ENCODE data around the gene UBE2G2.

Gene UBE2G2

GRCh38 chr21:44748621-44749020 lies 53.0 kb downstream of the UBE2G2 start:
- TF ChIP-seq TAF1 (IDR thresholded peaks at IDR 0.05; ENCODE audit: borderline replicate concordance, insufficient read depth, low read length) (no peak), SIN3A (IDR thresholded peaks at IDR 0.05; ENCODE audit: borderline replicate concordance, insufficient read depth, low read length) (no peak), REST (IDR thresholded peaks at IDR 0.05; ENCODE audit: insufficient read depth in 1 of 2, low read depth in 2 of 2, low read length in 2 of 2) (no peak), FOXP2 (optimal IDR thresholded peaks at IDR 0.05; ENCODE audit: borderline replicate concordance, extremely low read depth, extremely low read length, insufficient read depth) (no peak), POLR2AphosphoS5 (IDR thresholded peaks at IDR 0.05; ENCODE audit: low read depth, low read length) (no peak)

GRCh38 chr21:44742418-44743153 lies 59.0 kb downstream of the UBE2G2 start:
- TF ChIP-seq REST (IDR thresholded peaks at IDR 0.05; ENCODE audit: insufficient read depth in 1 of 2, low read depth in 2 of 2, low read length in 2 of 2) (no peak), POLR2AphosphoS5 (IDR thresholded peaks at IDR 0.05; ENCODE audit: low read depth, low read length) (no peak), FOXP2 (optimal IDR thresholded peaks at IDR 0.05; ENCODE audit: borderline replicate concordance, extremely low read depth, extremely low read length, insufficient read depth) (no peak), SIN3A (IDR thresholded peaks at IDR 0.05; ENCODE audit: borderline replicate concordance, insufficient read depth, low read length) (no peak), TAF1 (IDR thresholded peaks at IDR 0.05; ENCODE audit: borderline replicate concordance, insufficient read depth, low read length) (no peak)

GRCh38 chr21:44741921-44742320 lies 59.7 kb downstream of the UBE2G2 start:
- TF ChIP-seq POLR2AphosphoS5 (IDR thresholded peaks at IDR 0.05; ENCODE audit: low read depth, low read length) (no peak), TAF1 (IDR thresholded peaks at IDR 0.05; ENCODE audit: borderline replicate concordance, insufficient read depth, low read length) (no peak), SIN3A (IDR thresholded peaks at IDR 0.05; ENCODE audit: borderline replicate concordance, insufficient read depth, low read length) (no peak), FOXP2 (optimal IDR thresholded peaks at IDR 0.05; ENCODE audit: borderline replicate concordance, extremely low read depth, extremely low read length, insufficient read depth) (no peak), REST (IDR thresholded peaks at IDR 0.05; ENCODE audit: insufficient read depth in 1 of 2, low read depth in 2 of 2, low read length in 2 of 2) (no peak)

GRCh38 chr21:44740742-44741141 lies 60.9 kb downstream of the UBE2G2 start:
- no peak for TF ChIP-seq FOXP2 (optimal IDR thresholded peaks at IDR 0.05; ENCODE audit: borderline replicate concordance, extremely low read depth, extremely low read length, insufficient read depth)
- TF ChIP-seq SIN3A (IDR thresholded peaks at IDR 0.05; ENCODE audit: borderline replicate concordance, insufficient read depth, low read length) = no peak
- no peak for TF ChIP-seq REST (IDR thresholded peaks at IDR 0.05; ENCODE audit: insufficient read depth in 1 of 2, low read depth in 2 of 2, low read length in 2 of 2)
- TF ChIP-seq POLR2AphosphoS5 (IDR thresholded peaks at IDR 0.05; ENCODE audit: low read depth, low read length) = no peak
- no peak for TF ChIP-seq TAF1 (IDR thresholded peaks at IDR 0.05; ENCODE audit: borderline replicate concordance, insufficient read depth, low read length)
